Inflammatory macrophage treated with lipopolysaccharide for 4 hours (primary cell): ENCODE results near the gene KRT36.

Experiments
- DNase-seq: peaks from one replicate; pipeline ENCODE4 v3.0.0-alpha.2; 2020

KRT36 gene

GRCh38 chr17:41500131-41500911, 10.6 kb upstream of the KRT36 start:
- DNase-seq = peak; percentile 36

GRCh38 chr17:41499714-41500113, 10.0 kb upstream of the KRT36 start:
- no peak for DNase-seq

GRCh38 chr17:41498276-41498675, 8.6 kb upstream of the KRT36 start:
- peak; percentile 85 for DNase-seq

GRCh38 chr17:41496803-41497484, 7.2 kb upstream of the KRT36 start:
- DNase-seq = peak; percentile 89

- no peak for DNase-seq
Measured at GRCh38 chr17:41494524-41494923, 4.8 kb upstream of the KRT36 start.

- DNase-seq = peak; percentile 44
Measured at GRCh38 chr17:41492771-41493170, 3.1 kb upstream of the KRT36 start.

GRCh38 chr17:41492351-41492750, 2.6 kb upstream of the KRT36 start:
- DNase-seq = peak; percentile 93

GRCh38 chr17:41491476-41491875, 1.8 kb upstream of the KRT36 start:
- no peak for DNase-seq

GRCh38 chr17:41490000-41490990, 585 bp upstream of the KRT36 start:
- peak; percentile 55 for DNase-seq

GRCh38 chr17:41486809-41487530, 2.7 kb downstream of the KRT36 start:
- peak; percentile 40 for DNase-seq

- DNase-seq = no peak
Measured at GRCh38 chr17:41486316-41486715, 3.4 kb downstream of the KRT36 start.

- DNase-seq = no peak
Measured at GRCh38 chr17:41484920-41485904, 4.5 kb downstream of the KRT36 start.

GRCh38 chr17:41483991-41484826, 5.5 kb downstream of the KRT36 start:
- no peak for DNase-seq

GRCh38 chr17:41483531-41483930, 6.2 kb downstream of the KRT36 start:
- DNase-seq = no peak

- no peak for DNase-seq
Measured at GRCh38 chr17:41481036-41481435, 8.7 kb downstream of the KRT36 start, which contains the start of gene KRT35. Gene KRT35 (minus strand): TSS chr17:41481151. CDS start chr17:41481097, 54 bp downstream.

- DNase-seq = no peak
Measured at GRCh38 chr17:41480581-41480980, 9.1 kb downstream of the KRT36 start.

GRCh38 chr17:41480136-41480535, 9.6 kb downstream of the KRT36 start:
- no peak for DNase-seq

- no peak for DNase-seq
Measured at GRCh38 chr17:41478237-41478636, 11.5 kb downstream of the KRT36 start.

GRCh38 chr17:41476866-41477815, 12.6 kb downstream of the KRT36 start:
- no peak for DNase-seq
